HEK293 (cell line): ENCODE data around the gene DKK3.

Source experiments
- CTCF ChIA-PET: fragments of 350-600 bp; formaldehyde crosslinking; extraction: SDS; loops from one replicate; lab custom pipeline; 2021; ENCODE audit warnings: antibody characterized with exemption; lab: Yijun Ruan, JAX
- POLR2A ChIA-PET: fragments of 300-600 bp; formaldehyde crosslinking; extraction: SDS; loops from one replicate; lab custom pipeline; 2020; ENCODE audit warnings: antibody characterized with exemption, inconsistent platforms; lab: Yijun Ruan, JAX
- H3K27ac ChIP-seq: fragments of 200-500 bp; sonication (Bioruptor generic); 2 replicates; pipeline ENCODE4 v1.5.1; 2014; ENCODE audit warnings: low read depth, low read length, control low read depth, inconsistent platforms; ENCODE audit errors: extremely low read depth
- H3K36me3 ChIP-seq, 2 experiments: fragments of 200-500 bp in 1 of 2; sonication (Bioruptor generic) in 1 of 2; 1 replicate in 1 of 2; 2 replicates in 1 of 2; pipeline ENCODE4 v1.5.1; 2014 to 2017; ENCODE audit warnings: inconsistent platforms in 2 of 2, low read length in 2 of 2; ENCODE audit not compliant: control insufficient read depth in 2 of 2, insufficient read depth in 1 of 2
- H3K4me1 ChIP-seq: fragments of 200-500 bp; sonication (Bioruptor generic); 2 replicates; pipeline ENCODE4 v1.5.1; 2014; ENCODE audit warnings: mild to moderate bottlenecking, low read length, inconsistent platforms; ENCODE audit not compliant: control insufficient read depth, insufficient read depth
- H3K4me3 ChIP-seq: 2 replicates; pipeline ENCODE4 v1.5.1; 2011; ENCODE audit warnings: low read depth, mild to moderate bottlenecking, control low read depth, low read length, moderate library complexity
- H3K9me3 ChIP-seq: fragments of 200-500 bp; sonication (Bioruptor generic); 2 replicates; pipeline ENCODE4 v1.5.1; 2014; ENCODE audit warnings: low read depth, low read length, inconsistent platforms; ENCODE audit not compliant: control insufficient read depth, insufficient read depth
- KLF1 ChIP-seq: fragments of 450-650 bp; formaldehyde crosslinking; IDR thresholded peaks from 2 replicates; pipeline ENCODE4 v1.5.1; 2016; ENCODE audit warnings: missing biosample characterization, missing genetic modification characterization
- KLF8 ChIP-seq: fragments of 450-650 bp; formaldehyde crosslinking; IDR thresholded peaks from 2 replicates; pipeline ENCODE4 v1.5.1; 2016; ENCODE audit warnings: missing biosample characterization, missing genetic modification characterization
- PATZ1 ChIP-seq: fragments of 450-650 bp; formaldehyde crosslinking; IDR thresholded peaks from 2 replicates; pipeline ENCODE4 v1.5.1; 2016; ENCODE audit warnings: missing biosample characterization, missing genetic modification characterization
- PBX3 ChIP-seq: sonication (generic); formaldehyde crosslinking; IDR thresholded peaks from 2 replicates; pipeline ENCODE4 v1.8.1; 2022; ENCODE audit warnings: mild to moderate bottlenecking, moderate library complexity, missing genetic modification reagents
- PRDM10 ChIP-seq: fragments of 450-650 bp; formaldehyde crosslinking; IDR thresholded peaks from 2 replicates; pipeline ENCODE4 v1.5.1; 2016; ENCODE audit warnings: missing biosample characterization, missing genetic modification characterization
- ZBTB44 ChIP-seq: fragments of 450-650 bp; IDR thresholded peaks from 2 replicates; pipeline ENCODE4 v1.5.1; 2018; ENCODE audit warnings: missing biosample characterization, mild to moderate bottlenecking, missing genetic modification characterization
- ZNF121 ChIP-seq: fragments of 450-650 bp; formaldehyde crosslinking; IDR thresholded peaks from 2 replicates; pipeline ENCODE4 v1.5.1; 2016; ENCODE audit warnings: missing biosample characterization, missing genetic modification characterization
- ZNF23 ChIP-seq: fragments of 450-650 bp; formaldehyde crosslinking; IDR thresholded peaks from 2 replicates; pipeline ENCODE4 v1.5.1; 2016; ENCODE audit warnings: missing biosample characterization, missing genetic modification characterization, borderline replicate concordance
- ZNF239 ChIP-seq: fragments of 450-650 bp; formaldehyde crosslinking; IDR thresholded peaks from 2 replicates; pipeline ENCODE4 v1.5.1; 2016; ENCODE audit warnings: missing biosample characterization, missing genetic modification characterization
- ZNF266 ChIP-seq: fragments of 450-650 bp; formaldehyde crosslinking; IDR thresholded peaks from 2 replicates; pipeline ENCODE4 v1.5.1; 2016; ENCODE audit warnings: missing biosample characterization, missing genetic modification characterization, low read depth
- ZNF362 ChIP-seq: fragments of 450-650 bp; formaldehyde crosslinking; IDR thresholded peaks from 2 replicates; pipeline ENCODE4 v1.5.1; 2016; ENCODE audit warnings: missing biosample characterization, missing genetic modification characterization
- ZNF426 ChIP-seq: fragments of 450-650 bp; formaldehyde crosslinking; IDR thresholded peaks from 2 replicates; pipeline ENCODE4 v1.5.1; 2017; ENCODE audit warnings: missing biosample characterization, missing genetic modification characterization, mild to moderate bottlenecking, inconsistent platforms, moderate library complexity
- ZNF518A ChIP-seq: fragments of 450-650 bp; formaldehyde crosslinking; conservative IDR thresholded peaks from 2 replicates; pipeline ENCODE4 v1.5.1; 2016; ENCODE audit warnings: low read depth, missing biosample characterization, missing genetic modification characterization
- ZNF530 ChIP-seq: fragments of 450-650 bp; formaldehyde crosslinking; IDR thresholded peaks from 2 replicates; pipeline ENCODE4 v1.5.1; 2016; ENCODE audit warnings: low read depth, missing biosample characterization, missing genetic modification characterization
- ZNF555 ChIP-seq: fragments of 450-650 bp; formaldehyde crosslinking; conservative IDR thresholded peaks from 2 replicates; pipeline ENCODE4 v1.5.1; 2017; ENCODE audit warnings: missing biosample characterization, mild to moderate bottlenecking, missing genetic modification characterization, inconsistent platforms
- ZNF624 ChIP-seq: fragments of 450-650 bp; formaldehyde crosslinking; IDR thresholded peaks from 2 replicates; pipeline ENCODE4 v1.5.1; 2017; ENCODE audit warnings: missing biosample characterization, missing genetic modification characterization
- ZNF701 ChIP-seq: fragments of 450-650 bp; formaldehyde crosslinking; IDR thresholded peaks from 2 replicates; pipeline ENCODE4 v1.5.1; 2016; ENCODE audit warnings: missing biosample characterization, missing genetic modification characterization

The DKK3 gene

GRCh38 chr11:12015486-12015885 lies 7.1 kb upstream of the DKK3 start (continued):
- TF ChIP-seq ZNF23: no peak
- no peak for TF ChIP-seq ZNF266 (tag by site-specific recombination)
- no peak for TF ChIP-seq ZNF530 (tag by site-specific recombination)
- no peak for TF ChIP-seq ZNF121
- no peak for TF ChIP-seq ZNF426 (tag by site-specific recombination)

GRCh38 chr11:12013781-12014180 lies 5.4 kb upstream of the DKK3 start:
- TF ChIP-seq ZBTB44 (tag by site-specific recombination) (no peak), ZNF239 (tag by site-specific recombination) (no peak), ZNF518A (tag by site-specific recombination) (no peak), PATZ1 (tag by site-specific recombination) (no peak), PRDM10 (tag by site-specific recombination) (no peak), KLF8 (no peak), ZNF362 (tag by site-specific recombination) (no peak), ZNF555 (tag by site-specific recombination) (no peak), PBX3 (CRISPR knock-in tag) (no peak), ZNF701 (tag by site-specific recombination) (no peak), KLF1 (no peak), ZNF624 (tag by site-specific recombination) (no peak)
- Histone ChIP-seq H3K9me3 (no peaks in the 10 kb centered on the region), H3K4me1 (no peaks in the 10 kb centered on the region), H3K4me3 (no peak overlapping the region), H3K36me3 (no peaks in the 10 kb centered on the region), H3K27ac (no peak overlapping the region)
- CTCF ChIA-PET: no interaction called here
- POLR2A ChIA-PET: no interaction called here
